H1 (cell line): ENCODE measurements around the gene LRRC4C. TPM values are rescaled to one million over a fixed set of nuclear protein-coding genes. Genes with fewer than 3 reads are reported as not detected.
A peak's percentile ranks its signal among the peaks of the same experiment; 100 is the strongest.

ENCODE experiments used
- CTCF ChIA-PET: fragments of 300-600 bp; sonication (Branson Sonifier 250); formaldehyde crosslinking; loops from one replicate; lab custom pipeline; 2021; ENCODE audit not compliant: partially characterized antibody; lab: Charles Lee
- POLR2A ChIA-PET: fragments of 300-600 bp; sonication (Branson Sonifier 250); formaldehyde crosslinking; loops from one replicate; lab custom pipeline; 2021; ENCODE audit warnings: inconsistent platforms; ENCODE audit not compliant: partially characterized antibody; lab: Charles Lee
- DNase-seq, 2 experiments: peaks; one replicate each; pipeline versions ENCODE4 v3.0.0 to v3.0.0-alpha.2; 2010 to 2022; ENCODE audit warnings: low spot score in 2 of 2, low read depth in 1 of 2, mixed read lengths in 1 of 2
- FAIRE-seq: peaks from 2 replicates; lab custom pipeline; 2011; peaks lifted over from hg19 to GRCh38; lab: Jason Lieb, UNC
- H2AFZ ChIP-seq: 2 replicates; pipeline ENCODE4 v1.8.1; 2012; ENCODE audit warnings: low read length, inconsistent platforms
- H2AK5ac ChIP-seq: 2 replicates; pipeline ENCODE4 v1.6.1; 2013; ENCODE audit warnings: low read depth, low read length
- H2BK120ac ChIP-seq: replicated peaks from 2 replicates; pipeline ENCODE3; 2013; ENCODE audit warnings: low read depth, low read length, inconsistent platforms
- H2BK12ac ChIP-seq: 2 replicates; pipeline ENCODE4 v1.6.1; 2013; ENCODE audit warnings: low read depth, low read length
- H2BK15ac ChIP-seq: 2 replicates; pipeline ENCODE4 v1.6.1; 2013; ENCODE audit warnings: low read length
- H2BK20ac ChIP-seq: 2 replicates; pipeline ENCODE4 v1.6.1; 2013; ENCODE audit warnings: low read length
- H2BK5ac ChIP-seq: 2 replicates; pipeline ENCODE4 v1.6.1; 2013; ENCODE audit warnings: low read depth, low read length
- H3K14ac ChIP-seq: 2 replicates; pipeline ENCODE4 v1.6.1; 2013; ENCODE audit warnings: inconsistent platforms; ENCODE audit not compliant: insufficient read length
- H3K18ac ChIP-seq: 2 replicates; pipeline ENCODE4 v1.6.1; 2013; ENCODE audit warnings: low read length; ENCODE audit errors: extremely low read depth
- H3K23ac ChIP-seq: 2 replicates; pipeline ENCODE4 v1.6.1; 2013; ENCODE audit warnings: inconsistent platforms; ENCODE audit not compliant: insufficient read length
- H3K23me2 ChIP-seq: 2 replicates; pipeline ENCODE4 v1.6.1; 2013; ENCODE audit warnings: low read depth, low read length
- H3K27ac ChIP-seq: 2 replicates; pipeline ENCODE4 v1.6.1; 2011; ENCODE audit warnings: low read depth, low read length, inconsistent platforms
- H3K27me3 ChIP-seq, 4 experiments: replicated peaks in 1 of 4; 1 replicate in 1 of 4; 2 replicates in 3 of 4; pipeline versions ENCODE4 v1.6.1 to v1.8.1; 2011 to 2013; ENCODE audit warnings: low read length in 3 of 4, mild to moderate bottlenecking in 3 of 4, inconsistent platforms in 2 of 4, mixed read lengths in 2 of 4, moderate library complexity in 1 of 4; ENCODE audit not compliant: control insufficient read depth in 3 of 4, insufficient read depth in 3 of 4; ENCODE audit errors: extremely low read depth in 1 of 4
- H3K36me3 ChIP-seq, 4 experiments: 2 replicates each; pipeline versions ENCODE4 v1.6.1 to v1.8.1; 2011 to 2013; ENCODE audit warnings: mild to moderate bottlenecking in 4 of 4, low read length in 3 of 4, moderate library complexity in 2 of 4, control low read depth in 1 of 4, inconsistent platforms in 1 of 4; ENCODE audit not compliant: insufficient read depth in 4 of 4, control insufficient read depth in 2 of 4
- H3K4ac ChIP-seq: replicated peaks from 2 replicates; pipeline ENCODE3; 2013; ENCODE audit warnings: low read length, low read depth, mixed read lengths, inconsistent platforms; ENCODE audit not compliant: insufficient read length
- H3K4me1 ChIP-seq, 4 experiments: replicated peaks in 1 of 4; 1 replicate in 1 of 4; 2 replicates in 3 of 4; pipeline versions ENCODE4 v1.6.1 to v1.8.1; 2011 to 2013; ENCODE audit warnings: low read length in 3 of 4, inconsistent platforms in 2 of 4, mixed read lengths in 1 of 4; ENCODE audit not compliant: insufficient read depth in 4 of 4, control insufficient read depth in 3 of 4
- H3K4me2 ChIP-seq, 2 experiments: 2 replicates each; pipeline versions ENCODE4 v1.6.1 to v1.8.1; 2011 to 2013; ENCODE audit warnings: low read depth in 2 of 2, low read length in 2 of 2, control low read depth in 1 of 2, inconsistent platforms in 1 of 2, mild to moderate bottlenecking in 1 of 2; ENCODE audit not compliant: insufficient read depth in 1 of 2
- H3K4me3 ChIP-seq, 4 experiments: fragments of 200-600, 300-600 bp in 1 of 4; sonication (generic), shearing (Covaris generic), sonication (Bioruptor Twin) in 1 of 4; 2 replicates each; pipeline versions ENCODE4 v1.5.1 to v1.8.1; 2011 to 2016; ENCODE audit warnings: low read length in 4 of 4, low read depth in 3 of 4, control low read depth in 2 of 4, inconsistent platforms in 2 of 4, mild to moderate bottlenecking in 2 of 4, mixed read lengths in 1 of 4, moderate library complexity in 1 of 4; ENCODE audit not compliant: insufficient read depth in 2 of 4; ENCODE audit errors: extremely low read depth in 1 of 4
- H3K56ac ChIP-seq: replicated peaks from 2 replicates; pipeline ENCODE3; 2013; ENCODE audit warnings: low read depth, mild to moderate bottlenecking, mixed read lengths, low read length, inconsistent platforms; ENCODE audit not compliant: insufficient read length
- H3K79me1 ChIP-seq: 2 replicates; pipeline ENCODE4 v1.6.1; 2013; ENCODE audit warnings: low read depth, low read length, control low read depth
- H3K79me2 ChIP-seq, 2 experiments: 2 replicates each; pipeline versions ENCODE4 v1.6.1 to v1.8.1; 2012 to 2013; ENCODE audit warnings: low read length in 2 of 2, mild to moderate bottlenecking in 2 of 2, inconsistent platforms in 1 of 2; ENCODE audit not compliant: insufficient read depth in 2 of 2, control insufficient read depth in 1 of 2
- H3K9ac ChIP-seq, 4 experiments: replicated peaks in 1 of 4; 1 replicate in 1 of 4; 2 replicates in 3 of 4; pipeline versions ENCODE4 v1.6.1 to v1.8.1; 2011 to 2013; ENCODE audit warnings: low read depth in 3 of 4, low read length in 3 of 4, control low read depth in 2 of 4, mild to moderate bottlenecking in 2 of 4, moderate library complexity in 2 of 4, inconsistent platforms in 1 of 4; ENCODE audit errors: extremely low read depth in 1 of 4
- H3K9me3 ChIP-seq, 2 experiments: 2 replicates each; pipeline versions ENCODE4 v1.6.1 to v1.8.1; 2012 to 2013; ENCODE audit warnings: mild to moderate bottlenecking in 2 of 2, moderate library complexity in 2 of 2, control low read depth in 1 of 2, inconsistent platforms in 1 of 2, low read depth in 1 of 2, low read length in 1 of 2, mixed read lengths in 1 of 2; ENCODE audit not compliant: insufficient read depth in 2 of 2
- H4K20me1 ChIP-seq, 2 experiments: replicated peaks in 1 of 2; 2 replicates each; pipeline versions ENCODE3 to v1.8.1; 2011 to 2013; ENCODE audit warnings: inconsistent platforms in 2 of 2, low read length in 2 of 2, mild to moderate bottlenecking in 1 of 2; ENCODE audit not compliant: insufficient read depth in 2 of 2, control insufficient read depth in 1 of 2
- H4K5ac ChIP-seq: 2 replicates; pipeline ENCODE4 v1.6.1; 2013; ENCODE audit warnings: low read length, low read depth, mixed read lengths, inconsistent platforms; ENCODE audit not compliant: insufficient read length
- H4K8ac ChIP-seq: 2 replicates; pipeline ENCODE4 v1.8.0; 2013; ENCODE audit warnings: mild to moderate bottlenecking, moderate library complexity, low read length, inconsistent platforms; ENCODE audit not compliant: insufficient read depth; ENCODE audit errors: extremely low read depth
- H4K91ac ChIP-seq: replicated peaks from 2 replicates; pipeline ENCODE3; 2013; ENCODE audit warnings: low read length, mixed read lengths, inconsistent platforms; ENCODE audit not compliant: insufficient read length
- BCL11A ChIP-seq, 2 experiments: IDR thresholded peaks; one replicate each; pipeline ENCODE4 v1.6.1; 2011; ENCODE audit warnings: low read depth in 2 of 2, low read length in 2 of 2, mild to moderate bottlenecking in 2 of 2
- CEBPB ChIP-seq: IDR thresholded peaks from 2 replicates; pipeline ENCODE4 v1.6.1; 2012; ENCODE audit warnings: low read depth, low read length
- CTCF ChIP-seq, 3 experiments: IDR thresholded peaks; 1 replicate in 2 of 3; 2 replicates in 1 of 3; pipeline versions ENCODE4 v1.5.1 to v1.6.1; 2011; ENCODE audit warnings: low read length in 3 of 3, mild to moderate bottlenecking in 3 of 3, inconsistent platforms in 2 of 3, low read depth in 1 of 3, moderate library complexity in 1 of 3; ENCODE audit not compliant: insufficient read depth in 1 of 3; ENCODE audit errors: control extremely low read depth in 1 of 3
- GTF2F1 ChIP-seq: IDR thresholded peaks from 2 replicates; pipeline ENCODE4 v1.6.1; 2012; ENCODE audit warnings: low read depth, low read length, improper control_type of control experiment, borderline replicate concordance
- MAX ChIP-seq: IDR thresholded peaks from 2 replicates; pipeline ENCODE4 v1.6.1; 2012; ENCODE audit warnings: inconsistent platforms
- NRF1 ChIP-seq: IDR thresholded peaks from 2 replicates; pipeline ENCODE4 v1.6.1; 2011; ENCODE audit warnings: mild to moderate bottlenecking, low read depth, low read length, improper control_type of control experiment
- RAD21 ChIP-seq, 2 experiments: IDR thresholded peaks in 1 of 2; conservative IDR thresholded peaks in 1 of 2; 2 replicates each; pipeline ENCODE4 v1.6.1; 2011; ENCODE audit warnings: low read depth in 2 of 2, low read length in 2 of 2, improper control_type of control experiment in 1 of 2, inconsistent platforms in 1 of 2, mild to moderate bottlenecking in 1 of 2, moderate library complexity in 1 of 2
- SUZ12 ChIP-seq: fragments of 200-600 bp; sonication (generic); IDR thresholded peaks from 2 replicates; pipeline ENCODE4 v1.6.1; 2012; ENCODE audit warnings: mild to moderate bottlenecking, inconsistent platforms, low read length, moderate library complexity, mixed read lengths
- TCF12 ChIP-seq: IDR thresholded peaks from 2 replicates; pipeline ENCODE4 v1.6.1; 2011; ENCODE audit warnings: low read depth, mild to moderate bottlenecking, low read length
- TEAD4 ChIP-seq: IDR thresholded peaks from 2 replicates; pipeline ENCODE4 v1.6.1; 2012; ENCODE audit warnings: low read depth, low read length, inconsistent platforms, mixed read lengths
- YY1 ChIP-seq: IDR thresholded peaks from 2 replicates; pipeline ENCODE4 v1.6.1; 2011; ENCODE audit warnings: low read depth, mild to moderate bottlenecking, low read length
- WGBS, 2 experiments: shearing (Covaris generic) in 1 of 2; methylation state at CpG; one replicate each; pipeline versions ENCODE4 v1.1.6 to v1.1.7; 2013 to 2015; ENCODE audit warnings: low lambda C conversion rate in 2 of 2, mixed read lengths in 2 of 2, inconsistent platforms in 1 of 2, low coverage in 1 of 2, missing lambda C conversion rate in 1 of 2; ENCODE audit not compliant: insufficient replicate concordance in 2 of 2, insufficient coverage in 1 of 2, insufficient read length in 1 of 2; ENCODE audit errors: extremely low coverage in 1 of 2, missing lambda C conversion rate in 1 of 2; 5-methylcytosine and 5-hydroxymethylcytosine counted together
- polyA plus RNA-seq, 7 experiments: library from polyadenylated mRNA; depleted of rRNA in 3 of 7; stranded (reverse) in 5 of 7; unstranded in 2 of 7; fragments of >200 nt in 5 of 7; fragments of 200-250 nt in 2 of 7; gene quantifications; 1 replicate in 5 of 7; 2 replicates in 1 of 7; 4 replicates in 1 of 7; pipeline versions ENCODE4 v1.2.1 to v1.2.3, GENCODE V29; 2011 to 2013; ENCODE audit warnings: missing spikeins in 2 of 7, mixed read lengths in 2 of 7
- total RNA-seq: library from RNA; stranded (reverse); fragmentation: NEBNext Ultra II Directional; extraction: Animal tissue kit (Norgen Biotek cat#: 25700); gene quantifications from 2 replicates; pipeline ENCODE4 v1.2.1, GENCODE V29; 2021

LRRC4C gene
- total and polyA plus RNA-seq, 2 of the 8 experiments (the other 6 are each of a cell fraction or from before 2014, with no cell fraction given) = 0.23 to 2.2 TPM

- Histone ChIP-seq H3K4ac (no peak overlapping the region), H3K23ac (no peak overlapping the region), H2BK120ac (no peak overlapping the region), H2AFZ (0 out of 2 replicates have a peak overlapping the region, but pooled peaks have one; percentile 20), H4K8ac (no peak overlapping the region), H2BK5ac (no peak overlapping the region), H4K91ac (no peak overlapping the region), H3K27ac (no peak overlapping the region), H3K9ac (no peak overlapping the region), H3K14ac (no peak overlapping the region), H3K27me3 (no peaks in the 10 kb centered on the region), H3K79me1 (no peaks in the 10 kb centered on the region), H3K4me3 (no peak overlapping the region), H2BK12ac (no peak overlapping the region), H4K20me1 (no peaks in the 10 kb centered on the region), H2AK5ac (no peak overlapping the region), H2BK20ac (no peak overlapping the region), H3K56ac (no peak overlapping the region), H3K4me2 (no peak overlapping the region), H3K9me3 (no peaks in the 10 kb centered on the region; a peak in 1 of 4 replicates), H3K36me3 (no peaks in the 10 kb centered on the region), H4K5ac (no peak overlapping the region), H2BK15ac (no peak overlapping the region), H3K4me1 (no peaks in the 10 kb centered on the region), H3K23me2 (no peaks in the 10 kb centered on the region), H3K79me2 (no peaks in the 10 kb centered on the region), H3K18ac (no peak overlapping the region)
- POLR2A ChIA-PET = no interaction called here
- FAIRE-seq (no peak), DNase-seq (peak; percentile 29 to 78)
- CTCF ChIA-PET = interaction anchor here (0.7 to 2.9 kb wide), 26 partner anchors 11 to 1076 kb away, joined by 3 to 14 read pairs (median 4); no protein-coding TSS in a partner anchor
- 14% methylated on average over 5 of the region's 5 CpGs; no CpG with 5 or more reads in 1 of the 2 experiments for WGBS, 2 experiments
- no peak for TF ChIP-seq YY1
- no peak for TF ChIP-seq MAX
- TF ChIP-seq CEBPB = no peak
- peak; percentile 93 to 96 for TF ChIP-seq RAD21 (IDR thresholded peaks at IDR 0.05 in 1 of 2, conservative IDR thresholded peaks at IDR 0.05 in 1 of 2; ENCODE audit: low read depth in 2 of 2, low read length in 2 of 2)
- no peak for TF ChIP-seq TCF12
- TF ChIP-seq GTF2F1 = no peak
- TF ChIP-seq SUZ12 = no peak
- no peak for TF ChIP-seq TEAD4
- TF ChIP-seq NRF1 = no peak
- no peak for TF ChIP-seq BCL11A (IDR thresholded peaks at IDR 0.05; ENCODE audit: low read depth in 2 of 2, low read length in 2 of 2)
- TF ChIP-seq CTCF (IDR thresholded peaks at IDR 0.05; ENCODE audit: control extremely low read depth in 1 of 3, insufficient read depth in 1 of 3, low read depth in 1 of 3, low read length in 3 of 3) = peak in 2 of 3 experiments; percentile 55 to 72; a peak in 3 of 4 replicates
These were observed 258.3 kb downstream of the LRRC4C start for GRCh38 chr11:41201156-41201555.
